Measurements from ENCODE around the gene DIRAS1. TPM values are rescaled to one million over a fixed set of nuclear protein-coding genes. Genes with fewer than 3 reads are reported as not detected.
A peak's percentile ranks its signal among the peaks of the same experiment; 100 is the strongest.

The DIRAS1 gene
- total RNA-seq = not detected
- not detected for polyA plus RNA-seq

GRCh38 chr19:2720777-2721569 is at the start of gene DIRAS1:
TSS of gene DIRAS1 (minus strand) at chr19:2721372. CDS start at chr19:2717806, 3,566 bp downstream.
- H3K9me3 Mint-ChIP-seq = peaks cover 0 to under 1% (median 0%) of the 10 kb centered on the region in 7 donors
- Histone ChIP-seq H3K9me3 (ENCODE audit: control insufficient read depth in 2 of 2, low read length in 2 of 2) (no peaks in the 10 kb centered on the region), H3K36me3 (ENCODE audit: control insufficient read depth, insufficient read depth, low read length) (no peaks in the 10 kb centered on the region), H3K27ac (ENCODE audit: insufficient read depth, low read length, poor library complexity, severe bottlenecking) (no peak within 1 kb of the TSS), H3K4me3 (ENCODE audit: low read depth, low read length) (no peak within 1 kb of the TSS), H3K27me3 (ENCODE audit: control insufficient read depth, insufficient read depth, low read length) (no peaks in the 10 kb centered on the region), H3K4me1 (ENCODE audit: control insufficient read depth, insufficient read depth, low read length, poor library complexity, severe bottlenecking) (peaks cover 5% of the 10 kb centered on the region)
- no peaks in the 10 kb centered on the region for H3K36me3 Mint-ChIP-seq
- H3K4me1 Mint-ChIP-seq = peaks cover 0 to 10% (median 0%) of the 10 kb centered on the region in 4 donors
- ATAC-seq (ENCODE audit: low read depth in 2 of 2) = no peak
- H3K27ac Mint-ChIP-seq = no peak within 1 kb of the TSS
- DNase-seq = no peak
- H3K27me3 Mint-ChIP-seq = peaks cover 39% of the 10 kb centered on the region
- peak within 1 kb of the TSS in 1 of 4 donors; percentile 59 for H3K4me3 Mint-ChIP-seq

GRCh38 chr19:2770055-2771013 is 49.2 kb upstream of the DIRAS1 start:
- H3K4me1 Mint-ChIP-seq = peaks cover 5 to 20% (median 8%) of the 10 kb centered on the region in 4 donors
- no peaks in the 10 kb centered on the region for H3K27me3 ChIP-seq (ENCODE audit: control insufficient read depth, insufficient read depth, low read length)
- peaks cover 0 to 1% (median 0%) of the 10 kb centered on the region in 7 donors for H3K9me3 Mint-ChIP-seq
- H3K9me3 ChIP-seq (ENCODE audit: control insufficient read depth in 2 of 2, low read length in 2 of 2) = no peaks in the 10 kb centered on the region
- no peak overlapping the region for H3K4me3 ChIP-seq (ENCODE audit: low read depth, low read length)
- peaks cover 6% of the 10 kb centered on the region for H3K36me3 ChIP-seq (ENCODE audit: control insufficient read depth, insufficient read depth, low read length)
- no peaks in the 10 kb centered on the region for H3K27me3 Mint-ChIP-seq
- peaks cover 9% of the 10 kb centered on the region for H3K36me3 Mint-ChIP-seq
- peaks cover 5% of the 10 kb centered on the region for H3K4me1 ChIP-seq (ENCODE audit: control insufficient read depth, insufficient read depth, low read length, poor library complexity, severe bottlenecking)
- ATAC-seq (ENCODE audit: low read depth in 2 of 2) (no peak), DNase-seq (no peak)
- no peak overlapping the region for H3K27ac Mint-ChIP-seq
- H3K27ac ChIP-seq (ENCODE audit: insufficient read depth, low read length, poor library complexity, severe bottlenecking) = no peak overlapping the region
- no peak overlapping the region for H3K4me3 Mint-ChIP-seq

GRCh38 chr19:2769218-2769617 is 48.0 kb upstream of the DIRAS1 start:
- Histone ChIP-seq H3K27ac (ENCODE audit: insufficient read depth, low read length, poor library complexity, severe bottlenecking) (no peak overlapping the region), H3K4me3 (ENCODE audit: low read depth, low read length) (no peak overlapping the region), H3K4me1 (ENCODE audit: control insufficient read depth, insufficient read depth, low read length, poor library complexity, severe bottlenecking) (no peaks in the 10 kb centered on the region), H3K9me3 (ENCODE audit: control insufficient read depth in 2 of 2, low read length in 2 of 2) (no peaks in the 10 kb centered on the region), H3K36me3 (ENCODE audit: control insufficient read depth, insufficient read depth, low read length) (peaks cover 7% of the 10 kb centered on the region), H3K27me3 (ENCODE audit: control insufficient read depth, insufficient read depth, low read length) (no peaks in the 10 kb centered on the region)
- peaks cover under 1 to 12% (median 2%) of the 10 kb centered on the region in 4 donors for H3K4me1 Mint-ChIP-seq
- DNase-seq = no peak
- H3K4me3 Mint-ChIP-seq = no peak overlapping the region
- no peak for ATAC-seq (ENCODE audit: low read depth in 2 of 2)
- H3K27ac Mint-ChIP-seq = no peak overlapping the region
- peaks cover 4% of the 10 kb centered on the region for H3K36me3 Mint-ChIP-seq
- no peaks in the 10 kb centered on the region for H3K27me3 Mint-ChIP-seq
- peaks cover 0 to 1% (median 0%) of the 10 kb centered on the region in 7 donors for H3K9me3 Mint-ChIP-seq

GRCh38 chr19:2768365-2769132 is 47.4 kb upstream of the DIRAS1 start:
- no peak for DNase-seq
- Histone ChIP-seq H3K4me1 (ENCODE audit: control insufficient read depth, insufficient read depth, low read length, poor library complexity, severe bottlenecking) (no peaks in the 10 kb centered on the region), H3K9me3 (ENCODE audit: control insufficient read depth in 2 of 2, low read length in 2 of 2) (no peaks in the 10 kb centered on the region), H3K27me3 (ENCODE audit: control insufficient read depth, insufficient read depth, low read length) (no peaks in the 10 kb centered on the region), H3K36me3 (ENCODE audit: control insufficient read depth, insufficient read depth, low read length) (peaks cover 11% of the 10 kb centered on the region), H3K4me3 (ENCODE audit: low read depth, low read length) (no peak overlapping the region), H3K27ac (ENCODE audit: insufficient read depth, low read length, poor library complexity, severe bottlenecking) (no peak overlapping the region)
- H3K27ac Mint-ChIP-seq = peak overlapping the region in 1 of 3 donors; percentile 86
- no peaks in the 10 kb centered on the region for H3K27me3 Mint-ChIP-seq
- no peak overlapping the region for H3K4me3 Mint-ChIP-seq
- ATAC-seq (ENCODE audit: low read depth in 2 of 2) = no peak
- peaks cover 0 to 8% (median 1%) of the 10 kb centered on the region in 4 donors for H3K4me1 Mint-ChIP-seq
- peaks cover 4% of the 10 kb centered on the region for H3K36me3 Mint-ChIP-seq
- peaks cover 0 to 1% (median 0%) of the 10 kb centered on the region in 7 donors for H3K9me3 Mint-ChIP-seq

GRCh38 chr19:2767688-2768087 is 46.5 kb upstream of the DIRAS1 start:
- no peak overlapping the region for H3K27ac Mint-ChIP-seq
- Histone ChIP-seq H3K9me3 (ENCODE audit: control insufficient read depth in 2 of 2, low read length in 2 of 2) (no peaks in the 10 kb centered on the region), H3K4me1 (ENCODE audit: control insufficient read depth, insufficient read depth, low read length, poor library complexity, severe bottlenecking) (no peaks in the 10 kb centered on the region), H3K36me3 (ENCODE audit: control insufficient read depth, insufficient read depth, low read length) (peaks cover 17% of the 10 kb centered on the region), H3K27ac (ENCODE audit: insufficient read depth, low read length, poor library complexity, severe bottlenecking) (no peak overlapping the region), H3K4me3 (ENCODE audit: low read depth, low read length) (no peak overlapping the region), H3K27me3 (ENCODE audit: control insufficient read depth, insufficient read depth, low read length) (no peaks in the 10 kb centered on the region)
- ATAC-seq (ENCODE audit: low read depth in 2 of 2) (no peak), DNase-seq (no peak)
- no peak overlapping the region for H3K4me3 Mint-ChIP-seq
- H3K4me1 Mint-ChIP-seq = peaks cover 0 to 8% (median 1%) of the 10 kb centered on the region in 4 donors
- peaks cover 4% of the 10 kb centered on the region for H3K36me3 Mint-ChIP-seq
- H3K27me3 Mint-ChIP-seq = no peaks in the 10 kb centered on the region
- peaks cover 0 to 2% (median 0%) of the 10 kb centered on the region in 7 donors for H3K9me3 Mint-ChIP-seq

- peak overlapping the region in 1 of 3 donors; percentile 79 for H3K27ac Mint-ChIP-seq
- H3K27me3 ChIP-seq (ENCODE audit: control insufficient read depth, insufficient read depth, low read length) = no peaks in the 10 kb centered on the region
Observed at GRCh38 chr19:2766594-2767372, 45.6 kb upstream of the DIRAS1 start.

More at GRCh38 chr19:2766594-2767372, 45.6 kb upstream of the DIRAS1 start:
- Mint-ChIP-seq H3K4me1 (peaks cover 0 to 2% (median 0%) of the 10 kb centered on the region in 4 donors), H3K9me3 (peaks cover 0 to 2% (median 0%) of the 10 kb centered on the region in 7 donors), H3K4me3 (no peak overlapping the region), H3K36me3 (no peaks in the 10 kb centered on the region), H3K27me3 (no peaks in the 10 kb centered on the region)
- peaks cover 20% of the 10 kb centered on the region for H3K36me3 ChIP-seq (ENCODE audit: control insufficient read depth, insufficient read depth, low read length)
- H3K27ac ChIP-seq (ENCODE audit: insufficient read depth, low read length, poor library complexity, severe bottlenecking) = no peak overlapping the region
- H3K9me3 ChIP-seq (ENCODE audit: control insufficient read depth in 2 of 2, low read length in 2 of 2) = no peaks in the 10 kb centered on the region
- DNase-seq (no peak), ATAC-seq (ENCODE audit: low read depth in 2 of 2) (no peak)
- H3K4me1 ChIP-seq (ENCODE audit: control insufficient read depth, insufficient read depth, low read length, poor library complexity, severe bottlenecking) = no peaks in the 10 kb centered on the region
- no peak overlapping the region for H3K4me3 ChIP-seq (ENCODE audit: low read depth, low read length)
